Stimulated activated CD8-positive, alpha-beta memory T cell treated with anti-CD3 and anti-CD28 coated beads, Interleukin-15, amount 100 ng/mL, for 1 hour (primary cell): ENCODE results near the gene FBXO31.
"Not testable (repeated sequence)": the region's sequence is repeated elsewhere in the genome, so short reads cannot be mapped to it uniquely, and the experiment has no call there.

Experiments
- DNase-seq: peaks from one replicate; pipeline ENCODE4 v3.0.0-alpha.2; 2020; ENCODE audit warnings: low read depth

Gene FBXO31

DNA sequence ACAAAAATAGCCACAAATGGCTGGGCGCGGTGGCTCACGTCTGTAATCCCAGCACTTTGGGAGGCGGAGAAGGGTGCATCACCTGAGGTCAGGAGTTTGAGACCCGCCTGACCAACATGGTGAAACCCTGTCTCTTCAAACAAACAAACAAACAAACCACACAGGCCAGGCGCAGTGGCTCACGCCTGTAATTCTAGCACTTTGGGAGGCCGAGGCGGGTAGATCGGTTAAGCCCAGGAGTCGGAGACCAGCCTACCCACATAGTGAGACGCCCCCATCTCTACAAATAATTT lies 1.2 kb upstream of the FBXO31 start:
- DNase-seq, result not testable (repeated sequence)

DNA sequence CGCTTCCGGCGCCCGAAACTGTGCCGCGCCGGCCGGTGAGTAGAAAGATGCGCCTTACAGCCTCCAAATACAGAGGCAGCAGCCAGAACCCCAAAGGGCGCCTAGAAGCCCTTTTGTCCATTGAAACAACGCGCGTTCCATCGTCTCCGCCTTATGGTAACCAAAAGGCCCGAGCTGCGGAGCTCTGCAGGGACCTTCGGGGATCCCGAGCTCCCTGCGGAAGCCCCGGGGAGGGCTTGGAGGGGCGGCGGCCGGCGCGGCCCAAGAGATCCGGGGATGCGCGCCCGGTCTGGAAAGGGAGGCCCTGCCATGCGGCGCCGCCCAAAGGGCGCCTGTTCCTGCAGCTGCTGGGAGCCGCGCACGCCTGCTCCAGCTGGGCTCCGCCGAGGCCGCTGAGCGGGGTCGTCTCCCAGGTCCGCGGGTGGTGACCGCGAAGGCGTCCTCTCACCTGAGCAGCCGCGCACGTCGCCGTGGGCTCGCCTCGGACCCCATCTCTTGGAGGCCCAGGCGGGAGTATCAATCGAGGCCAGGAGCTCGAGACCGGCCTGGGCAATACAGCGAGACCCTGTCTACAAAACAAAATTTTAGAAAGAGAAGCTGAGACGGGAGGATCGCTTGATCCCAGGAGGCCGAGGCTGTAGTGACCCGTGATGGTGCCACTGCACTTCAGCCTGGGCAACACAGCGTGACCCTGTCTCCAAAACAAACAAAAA lies 742 bp upstream of the FBXO31 start:
- DNase-seq, result no peak

- no peak for DNase-seq
These were observed 1.4 kb downstream of the FBXO31 start for GRCh38 chr16:87382023-87382785.

- no peak for DNase-seq
These were observed 2.7 kb downstream of the FBXO31 start for GRCh38 chr16:87380881-87381280.

- DNase-seq, result no peak
These were observed 3.2 kb downstream of the FBXO31 start for GRCh38 chr16:87380403-87380802.

- DNase-seq, result not testable (repeated sequence)
These were observed 4.2 kb downstream of the FBXO31 start for GRCh38 chr16:87379312-87379752.

DNA sequence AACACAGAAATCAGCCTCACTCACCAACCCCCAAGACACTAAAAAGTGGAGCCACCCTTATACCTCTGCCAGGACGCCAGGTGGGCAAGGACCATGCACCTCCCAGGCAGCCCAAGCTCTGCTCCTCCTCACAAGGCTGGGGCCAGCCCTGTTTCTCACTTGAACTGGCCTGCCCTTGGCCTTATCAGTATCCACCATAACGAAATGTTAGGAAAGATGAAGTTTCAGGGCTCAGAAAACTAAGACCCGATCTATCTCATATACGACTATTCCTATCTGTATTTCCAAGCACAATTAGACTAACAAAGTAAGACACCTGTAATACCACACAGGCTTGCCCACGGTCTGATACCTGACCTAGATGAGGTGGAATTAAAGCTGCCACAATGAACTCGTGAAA lies 6.9 kb downstream of the FBXO31 start:
- no peak for DNase-seq

GRCh38 chr16:87375426-87376135 lies 8.0 kb downstream of the FBXO31 start:
- DNase-seq, result no peak

GRCh38 chr16:87374313-87374712 lies 9.3 kb downstream of the FBXO31 start:
- no peak for DNase-seq

- no peak for DNase-seq
These were observed 11.3 kb downstream of the FBXO31 start for GRCh38 chr16:87372305-87372704.

GRCh38 chr16:87371261-87371866 lies 12.2 kb downstream of the FBXO31 start:
- no peak for DNase-seq

- DNase-seq, result no peak
These were observed 13.5 kb downstream of the FBXO31 start for GRCh38 chr16:87369796-87370719.

DNA sequence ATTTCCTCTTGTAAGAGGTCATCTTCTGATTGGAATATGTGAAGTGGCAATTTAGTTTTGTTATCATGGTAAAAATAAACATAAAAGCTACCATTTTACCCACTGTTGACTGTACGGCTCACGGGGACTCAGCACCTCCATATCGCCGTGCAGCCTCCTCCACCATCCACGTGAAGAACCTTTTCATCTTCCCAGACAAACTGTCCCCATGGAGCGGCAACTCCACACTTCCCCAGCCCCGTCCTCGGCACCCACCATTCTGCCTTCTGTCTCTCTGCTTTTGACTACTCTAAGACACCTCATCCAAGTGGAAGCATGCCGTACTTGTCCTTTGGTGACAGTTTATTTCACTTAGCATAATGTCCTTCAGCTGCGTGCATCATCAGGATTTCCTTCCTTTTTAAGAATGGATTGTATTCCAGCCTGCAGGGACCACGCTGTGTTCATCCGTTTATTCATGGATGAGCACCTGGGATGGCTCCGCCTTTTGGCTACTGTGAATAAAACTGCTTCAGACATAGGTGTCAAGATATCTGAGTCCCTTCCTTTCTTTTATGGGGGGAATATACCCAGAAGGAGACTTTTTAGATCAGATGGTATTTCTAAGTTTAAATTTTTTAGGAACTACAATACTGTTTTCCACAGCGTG lies 14.3 kb downstream of the FBXO31 start:
- DNase-seq, result no peak

DNA sequence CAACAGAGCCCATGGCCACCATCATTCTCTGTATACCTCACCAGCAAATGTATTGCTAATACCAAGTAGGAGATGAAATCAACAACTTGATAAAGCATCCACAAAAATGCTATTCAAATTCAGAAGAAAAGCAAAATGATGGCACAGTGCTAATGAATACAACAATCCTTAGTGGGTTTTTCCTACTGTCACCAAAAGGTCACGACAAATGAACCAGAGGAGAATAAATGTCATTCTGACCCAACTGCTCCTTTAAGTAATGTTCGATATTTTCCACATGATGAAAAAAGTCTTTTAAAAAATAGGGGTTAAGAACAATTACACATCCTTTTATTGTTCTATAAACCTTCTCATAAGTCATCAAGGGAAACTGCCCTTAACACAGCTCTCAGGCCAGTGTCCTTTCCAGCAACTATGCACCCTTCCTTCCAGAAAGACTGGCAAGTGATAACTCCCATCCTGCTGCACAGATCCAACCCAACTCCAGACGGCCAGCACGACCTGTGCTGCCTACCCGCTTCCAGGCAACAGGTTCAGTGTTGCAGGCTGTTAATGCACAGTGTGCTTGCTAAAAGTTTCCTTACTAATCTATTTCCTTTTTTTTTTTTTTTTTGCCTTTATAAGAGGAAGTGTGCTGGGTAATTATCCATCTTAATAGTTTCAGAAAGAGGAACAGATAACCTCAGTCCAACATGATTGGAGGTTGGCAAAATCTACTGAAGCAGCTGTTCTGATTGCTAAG lies 15.4 kb downstream of the FBXO31 start:
- no peak for DNase-seq

DNA sequence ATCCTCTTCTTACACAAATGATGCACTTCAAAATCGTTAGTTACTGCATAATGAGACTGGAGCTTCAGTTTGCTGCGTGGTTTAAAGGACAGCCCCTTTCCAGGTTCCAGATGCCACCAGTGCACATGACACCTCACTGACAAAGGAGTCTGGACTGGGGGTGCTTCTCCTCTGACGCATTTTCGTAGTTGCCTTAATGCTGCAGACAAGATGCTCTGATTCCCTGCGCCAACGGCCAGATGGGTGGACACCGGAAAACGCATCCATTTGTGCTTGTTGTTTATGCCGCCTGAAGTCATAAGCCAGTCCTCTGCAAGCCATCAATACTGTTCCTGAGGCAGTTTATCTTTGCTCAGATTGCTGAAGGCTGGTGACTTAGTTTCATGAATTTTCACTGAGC lies 16.0 kb downstream of the FBXO31 start:
- no peak for DNase-seq

GRCh38 chr16:87366930-87367329 lies 16.6 kb downstream of the FBXO31 start:
- DNase-seq, result no peak

GRCh38 chr16:87366288-87366687 lies 17.3 kb downstream of the FBXO31 start:
- no peak for DNase-seq

GRCh38 chr16:87365021-87365713 lies 18.4 kb downstream of the FBXO31 start:
- no peak for DNase-seq

- no peak for DNase-seq
These were observed 19.7 kb downstream of the FBXO31 start for GRCh38 chr16:87363771-87364455.
